Sigmoid colon (tissue), 4 donors: ENCODE measurements around the gene MMD2.

Experiments
- POLR2A ChIP-seq, 2 donors: fragments of 450-650 bp; IDR thresholded peaks; one replicate each; pipeline ENCODE4 v1.6.1; 2016; ENCODE audit warnings: antibody characterized with exemption in 2 of 2, mild to moderate bottlenecking in 2 of 2, moderate library complexity in 2 of 2
- POLR2AphosphoS5 ChIP-seq, 4 donors: sonication (generic); formaldehyde crosslinking; IDR thresholded peaks; one replicate each; pipeline ENCODE4 v1.6.1; 2017; ENCODE audit warnings: antibody characterized with exemption in 4 of 4
- TF ChIP-seq, protein P1 (sequence below), 4 experiments: fragments of 450-650 bp in 3 of 4; fragments of 200-600 bp in 1 of 4; IDR thresholded peaks; one replicate each; pipeline ENCODE4 v1.5.1; 2016 to 2019; ENCODE audit warnings: antibody characterized with exemption in 4 of 4, mild to moderate bottlenecking in 3 of 4, moderate library complexity in 2 of 4

DNA sequence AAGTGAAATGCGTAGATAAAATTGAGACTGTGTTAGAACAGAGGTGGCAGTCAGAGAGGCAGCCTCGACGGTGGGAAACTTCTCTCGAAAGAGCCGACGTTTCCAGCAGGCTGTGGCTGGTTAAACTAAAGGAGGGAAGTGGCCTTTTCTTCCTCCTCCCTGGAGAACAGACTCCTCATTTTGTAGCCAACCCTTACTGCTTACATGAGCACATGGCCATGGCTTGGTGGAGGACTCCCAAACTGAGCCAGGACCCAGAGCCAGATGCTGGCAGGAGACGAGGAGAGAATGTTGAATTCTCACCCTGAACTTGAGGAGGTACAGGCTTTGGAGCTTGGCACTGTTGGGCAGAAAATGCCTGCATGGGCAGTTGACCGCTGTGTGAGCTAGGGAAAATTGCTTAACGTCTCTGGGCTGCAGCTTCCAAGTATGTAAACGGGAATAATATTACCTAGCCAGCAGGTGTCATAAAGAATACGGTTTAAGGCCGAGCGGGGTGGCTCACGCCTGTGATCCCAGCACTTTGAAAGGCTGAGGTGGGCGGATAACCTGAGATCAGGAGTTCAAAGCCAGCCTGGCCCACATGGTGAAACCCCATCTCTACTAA lies 24.5 kb downstream of the MMD2 start:
- TF ChIP-seq, protein P1, sequence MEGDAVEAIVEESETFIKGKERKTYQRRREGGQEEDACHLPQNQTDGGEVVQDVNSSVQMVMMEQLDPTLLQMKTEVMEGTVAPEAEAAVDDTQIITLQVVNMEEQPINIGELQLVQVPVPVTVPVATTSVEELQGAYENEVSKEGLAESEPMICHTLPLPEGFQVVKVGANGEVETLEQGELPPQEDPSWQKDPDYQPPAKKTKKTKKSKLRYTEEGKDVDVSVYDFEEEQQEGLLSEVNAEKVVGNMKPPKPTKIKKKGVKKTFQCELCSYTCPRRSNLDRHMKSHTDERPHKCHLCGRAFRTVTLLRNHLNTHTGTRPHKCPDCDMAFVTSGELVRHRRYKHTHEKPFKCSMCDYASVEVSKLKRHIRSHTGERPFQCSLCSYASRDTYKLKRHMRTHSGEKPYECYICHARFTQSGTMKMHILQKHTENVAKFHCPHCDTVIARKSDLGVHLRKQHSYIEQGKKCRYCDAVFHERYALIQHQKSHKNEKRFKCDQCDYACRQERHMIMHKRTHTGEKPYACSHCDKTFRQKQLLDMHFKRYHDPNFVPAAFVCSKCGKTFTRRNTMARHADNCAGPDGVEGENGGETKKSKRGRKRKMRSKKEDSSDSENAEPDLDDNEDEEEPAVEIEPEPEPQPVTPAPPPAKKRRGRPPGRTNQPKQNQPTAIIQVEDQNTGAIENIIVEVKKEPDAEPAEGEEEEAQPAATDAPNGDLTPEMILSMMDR (IDR thresholded peaks at IDR 0.05), result no peak
- TF ChIP-seq POLR2AphosphoS5 (IDR thresholded peaks at IDR 0.05) (no peak), POLR2A (IDR thresholded peaks at IDR 0.05) (no peak)
